K562 (cell line): Measurements from ENCODE around the gene FAF2. TPM values are rescaled to one million over a fixed set of nuclear protein-coding genes. Genes with fewer than 3 reads are reported as not detected.

ENCODE experiments used
- CEBPG ChIP-seq, 3 experiments: fragments of 200-800 bp in 1 of 3; sonication (Bioruptor generic) in 1 of 3; sonication (generic) in 1 of 3; formaldehyde crosslinking in 1 of 3; IDR thresholded peaks in 2 of 3; conservative IDR thresholded peaks in 1 of 3; 2 replicates each; pipeline versions ENCODE4 v1.6.1 to v1.8.0; 2016 to 2022; ENCODE audit warnings: missing compliant biosample characterization in 2 of 3, missing genetic modification characterization in 2 of 3, mild to moderate bottlenecking in 1 of 3, missing genetic modification reagents in 1 of 3
- HDAC3 ChIP-seq: fragments of 450-650 bp; IDR thresholded peaks from 2 replicates; pipeline ENCODE4 v1.6.1; 2018; ENCODE audit warnings: borderline replicate concordance, mild to moderate bottlenecking, moderate library complexity; ENCODE audit not compliant: partially characterized antibody
- HEY1 ChIP-seq: fragments of 250-450 bp; sonication (Bioruptor Pico); IDR thresholded peaks from 2 replicates; pipeline ENCODE4 v1.5.0; 2020; ENCODE audit warnings: mild to moderate bottlenecking, moderate library complexity, borderline replicate concordance
- MBD2 ChIP-seq: sonication (generic); IDR thresholded peaks from 2 replicates; pipeline ENCODE4 v1.6.1; 2016; ENCODE audit warnings: low read depth, borderline replicate concordance
- SIN3A ChIP-seq, 2 experiments: fragments of 150-350 bp in 1 of 2; IDR thresholded peaks; 2 replicates each; pipeline ENCODE4 v1.6.1; 2011 to 2016; ENCODE audit warnings: borderline replicate concordance in 2 of 2, low read depth in 2 of 2, low read length in 2 of 2, mild to moderate bottlenecking in 2 of 2, moderate library complexity in 2 of 2; ENCODE audit not compliant: control insufficient read depth in 1 of 2
- TAF1 ChIP-seq: IDR thresholded peaks from 2 replicates; pipeline ENCODE4 v1.6.1; 2011; ENCODE audit warnings: mild to moderate bottlenecking, low read length, moderate library complexity; ENCODE audit not compliant: insufficient read depth, control insufficient read depth, severe bottlenecking; ENCODE audit errors: extremely low read depth
- ZNF212 ChIP-seq: fragments of 450-650 bp; formaldehyde crosslinking; IDR thresholded peaks from 2 replicates; pipeline ENCODE4 v1.4.0; 2020; ENCODE audit warnings: mild to moderate bottlenecking
- ZNF431 ChIP-seq: sonication (generic); formaldehyde crosslinking; IDR thresholded peaks from 2 replicates; pipeline ENCODE4 v1.8.0; 2022; ENCODE audit warnings: mild to moderate bottlenecking, missing genetic modification reagents
- ZNF551 ChIP-seq: fragments of 250-450 bp; sonication (Bioruptor Pico); IDR thresholded peaks from 2 replicates; pipeline ENCODE4 v1.5.0; 2021; ENCODE audit warnings: mild to moderate bottlenecking, moderate library complexity
- ZNF586 ChIP-seq: fragments of 450-650 bp; formaldehyde crosslinking; conservative IDR thresholded peaks from 2 replicates; pipeline ENCODE4 v1.4.0; 2020; ENCODE audit warnings: mild to moderate bottlenecking, moderate library complexity
- polyA plus RNA-seq, 8 experiments: library from polyadenylated mRNA; depleted of rRNA in 4 of 8; stranded (reverse) in 5 of 8; unstranded in 3 of 8; fragments of >200 nt; fragmentation: Nextera tagmentation in 2 of 8; fragmentation: Illumina TruSeq in 1 of 8; extraction: Ambion mirVana in 2 of 8; extraction: Trizol in 1 of 8; gene quantifications; 2 replicates each; pipeline versions ENCODE4 v1.2.1 to v1.2.3, GENCODE V29; 2011 to 2014; ENCODE audit warnings: inconsistent platforms in 1 of 8, missing spikeins in 1 of 8
- total RNA-seq, 7 experiments: library from RNA; depleted of rRNA in 6 of 7; stranded (reverse); fragments of >200 nt in 6 of 7; fragmentation: Illumina TruSeq in 2 of 7; extraction: Trizol in 2 of 7; gene quantifications; 2 replicates each; pipeline versions ENCODE4 v1.2.1 to v1.2.3, GENCODE V29; 2011 to 2021; ENCODE audit warnings: low replicate concordance in 1 of 7
- TF ChIP-seq, protein P1 (sequence below): fragments of 450-650 bp; IDR thresholded peaks from 2 replicates; pipeline ENCODE4 v1.6.1; 2018; ENCODE audit not compliant: partially characterized antibody
- TF ChIP-seq, protein P2 (sequence below): sonication (generic); formaldehyde crosslinking; IDR thresholded peaks from 2 replicates; pipeline ENCODE4 v1.8.0; 2022; ENCODE audit warnings: mild to moderate bottlenecking, missing genetic modification reagents
- TF ChIP-seq, protein P3 (sequence below), 3 experiments: IDR thresholded peaks in 2 of 3; conservative IDR thresholded peaks in 1 of 3; 2 replicates each; pipeline ENCODE4 v1.5.1; 2011 to 2012; ENCODE audit warnings: low read length in 3 of 3, mild to moderate bottlenecking in 3 of 3, control low read depth in 2 of 3, improper control_type of control experiment in 1 of 3, inconsistent platforms in 1 of 3, low read depth in 1 of 3, mixed read lengths in 1 of 3, moderate library complexity in 1 of 3; ENCODE audit not compliant: insufficient read depth in 2 of 3
- TF ChIP-seq, protein P4 (sequence below): sonication (generic); formaldehyde crosslinking; IDR thresholded peaks from 2 replicates; pipeline ENCODE4 v1.8.0; 2022; ENCODE audit warnings: mild to moderate bottlenecking, missing genetic modification reagents

Gene FAF2
- total and polyA plus RNA-seq, 9 of the 15 experiments (the other 6 are each of a cell fraction or from before 2014, with no cell fraction given): 25.0 to 44.6 (median 36.1) TPM

DNA sequence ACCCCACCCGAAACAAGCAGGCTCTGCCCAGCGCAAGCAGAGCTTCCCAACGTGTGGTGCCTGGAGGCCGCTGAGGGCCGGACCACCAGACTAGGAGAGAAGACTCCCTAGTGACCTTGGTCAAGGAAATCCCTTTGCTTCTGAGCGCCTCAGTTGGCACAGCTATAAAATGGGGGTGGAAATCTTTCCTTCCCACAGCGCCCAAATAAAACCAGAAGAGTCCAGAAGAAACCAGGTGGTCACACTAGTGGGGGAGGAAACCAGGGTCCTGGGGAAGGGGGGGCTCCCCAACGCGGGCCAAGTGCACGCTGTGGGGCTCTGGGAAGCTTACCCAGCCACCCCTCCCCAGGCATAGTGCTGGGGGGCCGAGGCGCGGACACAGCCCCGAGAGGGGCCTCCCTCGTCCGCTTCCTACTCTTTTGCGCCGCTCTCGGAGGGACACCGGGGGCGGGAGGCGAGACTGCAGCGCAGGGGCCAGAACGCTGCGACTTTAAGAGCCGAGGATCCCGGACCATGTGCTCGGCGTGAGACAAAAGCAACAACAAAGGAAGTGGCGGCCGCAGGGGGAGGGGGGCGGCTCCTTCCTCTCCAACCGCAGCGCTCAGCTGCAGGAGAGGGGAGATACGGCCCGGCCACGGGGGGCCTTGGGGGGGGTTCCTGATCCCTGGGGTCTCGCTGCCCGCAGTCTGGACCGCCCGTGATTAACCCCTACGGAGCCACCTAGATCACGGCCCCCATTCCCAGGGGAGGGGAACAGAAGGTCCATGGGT lies 88.1 kb downstream of the FAF2 start (continued):
- TF ChIP-seq CEBPG (CRISPR knock-in tag; IDR thresholded peaks at IDR 0.05): no peak
- no peak for TF ChIP-seq CEBPG (tag; conservative IDR thresholded peaks at IDR 0.05 in 1 of 2, IDR thresholded peaks at IDR 0.05 in 1 of 2)
- TF ChIP-seq, protein P1, sequence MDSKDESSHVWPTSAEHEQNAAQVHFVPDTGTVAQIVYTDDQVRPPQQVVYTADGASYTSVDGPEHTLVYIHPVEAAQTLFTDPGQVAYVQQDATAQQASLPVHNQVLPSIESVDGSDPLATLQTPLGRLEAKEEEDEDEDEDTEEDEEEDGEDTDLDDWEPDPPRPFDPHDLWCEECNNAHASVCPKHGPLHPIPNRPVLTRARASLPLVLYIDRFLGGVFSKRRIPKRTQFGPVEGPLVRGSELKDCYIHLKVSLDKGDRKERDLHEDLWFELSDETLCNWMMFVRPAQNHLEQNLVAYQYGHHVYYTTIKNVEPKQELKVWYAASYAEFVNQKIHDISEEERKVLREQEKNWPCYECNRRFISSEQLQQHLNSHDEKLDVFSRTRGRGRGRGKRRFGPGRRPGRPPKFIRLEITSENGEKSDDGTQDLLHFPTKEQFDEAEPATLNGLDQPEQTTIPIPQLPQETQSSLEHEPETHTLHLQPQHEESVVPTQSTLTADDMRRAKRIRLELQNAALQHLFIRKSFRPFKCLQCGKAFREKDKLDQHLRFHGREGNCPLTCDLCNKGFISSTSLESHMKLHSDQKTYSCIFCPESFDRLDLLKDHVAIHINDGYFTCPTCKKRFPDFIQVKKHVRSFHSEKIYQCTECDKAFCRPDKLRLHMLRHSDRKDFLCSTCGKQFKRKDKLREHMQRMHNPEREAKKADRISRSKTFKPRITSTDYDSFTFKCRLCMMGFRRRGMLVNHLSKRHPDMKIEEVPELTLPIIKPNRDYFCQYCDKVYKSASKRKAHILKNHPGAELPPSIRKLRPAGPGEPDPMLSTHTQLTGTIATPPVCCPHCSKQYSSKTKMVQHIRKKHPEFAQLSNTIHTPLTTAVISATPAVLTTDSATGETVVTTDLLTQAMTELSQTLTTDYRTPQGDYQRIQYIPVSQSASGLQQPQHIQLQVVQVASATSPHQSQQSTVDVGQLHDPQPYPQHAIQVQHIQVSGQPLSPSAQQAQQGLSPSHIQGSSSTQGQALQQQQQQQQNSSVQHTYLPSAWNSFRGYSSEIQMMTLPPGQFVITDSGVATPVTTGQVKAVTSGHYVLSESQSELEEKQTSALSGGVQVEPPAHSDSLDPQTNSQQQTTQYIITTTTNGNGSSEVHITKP: peak; percentile 58
- no peak for TF ChIP-seq MBD2
- TF ChIP-seq, protein P2, sequence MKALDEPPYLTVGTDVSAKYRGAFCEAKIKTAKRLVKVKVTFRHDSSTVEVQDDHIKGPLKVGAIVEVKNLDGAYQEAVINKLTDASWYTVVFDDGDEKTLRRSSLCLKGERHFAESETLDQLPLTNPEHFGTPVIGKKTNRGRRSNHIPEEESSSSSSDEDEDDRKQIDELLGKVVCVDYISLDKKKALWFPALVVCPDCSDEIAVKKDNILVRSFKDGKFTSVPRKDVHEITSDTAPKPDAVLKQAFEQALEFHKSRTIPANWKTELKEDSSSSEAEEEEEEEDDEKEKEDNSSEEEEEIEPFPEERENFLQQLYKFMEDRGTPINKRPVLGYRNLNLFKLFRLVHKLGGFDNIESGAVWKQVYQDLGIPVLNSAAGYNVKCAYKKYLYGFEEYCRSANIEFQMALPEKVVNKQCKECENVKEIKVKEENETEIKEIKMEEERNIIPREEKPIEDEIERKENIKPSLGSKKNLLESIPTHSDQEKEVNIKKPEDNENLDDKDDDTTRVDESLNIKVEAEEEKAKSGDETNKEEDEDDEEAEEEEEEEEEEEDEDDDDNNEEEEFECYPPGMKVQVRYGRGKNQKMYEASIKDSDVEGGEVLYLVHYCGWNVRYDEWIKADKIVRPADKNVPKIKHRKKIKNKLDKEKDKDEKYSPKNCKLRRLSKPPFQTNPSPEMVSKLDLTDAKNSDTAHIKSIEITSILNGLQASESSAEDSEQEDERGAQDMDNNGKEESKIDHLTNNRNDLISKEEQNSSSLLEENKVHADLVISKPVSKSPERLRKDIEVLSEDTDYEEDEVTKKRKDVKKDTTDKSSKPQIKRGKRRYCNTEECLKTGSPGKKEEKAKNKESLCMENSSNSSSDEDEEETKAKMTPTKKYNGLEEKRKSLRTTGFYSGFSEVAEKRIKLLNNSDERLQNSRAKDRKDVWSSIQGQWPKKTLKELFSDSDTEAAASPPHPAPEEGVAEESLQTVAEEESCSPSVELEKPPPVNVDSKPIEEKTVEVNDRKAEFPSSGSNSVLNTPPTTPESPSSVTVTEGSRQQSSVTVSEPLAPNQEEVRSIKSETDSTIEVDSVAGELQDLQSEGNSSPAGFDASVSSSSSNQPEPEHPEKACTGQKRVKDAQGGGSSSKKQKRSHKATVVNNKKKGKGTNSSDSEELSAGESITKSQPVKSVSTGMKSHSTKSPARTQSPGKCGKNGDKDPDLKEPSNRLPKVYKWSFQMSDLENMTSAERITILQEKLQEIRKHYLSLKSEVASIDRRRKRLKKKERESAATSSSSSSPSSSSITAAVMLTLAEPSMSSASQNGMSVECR (CRISPR knock-in tag): no peak; the same call in 1 of the 2 replicates
- TF ChIP-seq, protein P3, sequence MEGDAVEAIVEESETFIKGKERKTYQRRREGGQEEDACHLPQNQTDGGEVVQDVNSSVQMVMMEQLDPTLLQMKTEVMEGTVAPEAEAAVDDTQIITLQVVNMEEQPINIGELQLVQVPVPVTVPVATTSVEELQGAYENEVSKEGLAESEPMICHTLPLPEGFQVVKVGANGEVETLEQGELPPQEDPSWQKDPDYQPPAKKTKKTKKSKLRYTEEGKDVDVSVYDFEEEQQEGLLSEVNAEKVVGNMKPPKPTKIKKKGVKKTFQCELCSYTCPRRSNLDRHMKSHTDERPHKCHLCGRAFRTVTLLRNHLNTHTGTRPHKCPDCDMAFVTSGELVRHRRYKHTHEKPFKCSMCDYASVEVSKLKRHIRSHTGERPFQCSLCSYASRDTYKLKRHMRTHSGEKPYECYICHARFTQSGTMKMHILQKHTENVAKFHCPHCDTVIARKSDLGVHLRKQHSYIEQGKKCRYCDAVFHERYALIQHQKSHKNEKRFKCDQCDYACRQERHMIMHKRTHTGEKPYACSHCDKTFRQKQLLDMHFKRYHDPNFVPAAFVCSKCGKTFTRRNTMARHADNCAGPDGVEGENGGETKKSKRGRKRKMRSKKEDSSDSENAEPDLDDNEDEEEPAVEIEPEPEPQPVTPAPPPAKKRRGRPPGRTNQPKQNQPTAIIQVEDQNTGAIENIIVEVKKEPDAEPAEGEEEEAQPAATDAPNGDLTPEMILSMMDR (IDR thresholded peaks at IDR 0.05 in 2 of 3, conservative IDR thresholded peaks at IDR 0.05 in 1 of 3; ENCODE audit: insufficient read depth in 2 of 3, low read depth in 1 of 3, low read length in 3 of 3): 0 out of 6 replicates have a peak, but pooled peaks of 1 of the 3 experiments have one; percentile 1
- no peak for TF ChIP-seq HDAC3
- TF ChIP-seq, protein P4, sequence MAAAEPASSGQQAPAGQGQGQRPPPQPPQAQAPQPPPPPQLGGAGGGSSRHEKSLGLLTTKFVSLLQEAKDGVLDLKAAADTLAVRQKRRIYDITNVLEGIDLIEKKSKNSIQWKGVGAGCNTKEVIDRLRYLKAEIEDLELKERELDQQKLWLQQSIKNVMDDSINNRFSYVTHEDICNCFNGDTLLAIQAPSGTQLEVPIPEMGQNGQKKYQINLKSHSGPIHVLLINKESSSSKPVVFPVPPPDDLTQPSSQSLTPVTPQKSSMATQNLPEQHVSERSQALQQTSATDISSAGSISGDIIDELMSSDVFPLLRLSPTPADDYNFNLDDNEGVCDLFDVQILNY: no peak
- no peak for TF ChIP-seq ZNF212 (CRISPR knock-in tag)
- TF ChIP-seq HEY1 (CRISPR knock-in tag): no peak
- TF ChIP-seq SIN3A (IDR thresholded peaks at IDR 0.05; ENCODE audit: borderline replicate concordance in 2 of 2, control insufficient read depth in 1 of 2, low read depth in 2 of 2, low read length in 2 of 2): peak; percentile 73 to 80; a peak in 2 of 4 replicates
- peak; percentile 60 for TF ChIP-seq TAF1
- TF ChIP-seq ZNF431 (CRISPR knock-in tag): no peak
- no peak for TF ChIP-seq ZNF551
- no peak for TF ChIP-seq ZNF586 (CRISPR knock-in tag)
